ENCODE results near the gene MAP3K1. TPM values are rescaled to one million over a fixed set of nuclear protein-coding genes. Genes with fewer than 3 reads are reported as not detected.

The MAP3K1 gene
- total RNA-seq, 2 donors from 2014 or later: 21.4 to 22.6 TPM

- WGBS, 2 donors: 18 to 22% methylated on average over 4 of the region's 4 CpGs
- H3K27me3 ChIP-seq: no peaks in the 10 kb centered on the region
- ATAC-seq: peak; percentile 54
- no peak overlapping the region for H3K4me3 ChIP-seq
- H3K36me3 ChIP-seq (replicated peaks in 1 of 2; ENCODE audit: insufficient read depth in 1 of 2, low read depth in 2 of 2): no peaks in the 10 kb centered on the region
- peak in 1 of 4 donors; percentile 32 for DNase-seq
- H3K27ac ChIP-seq: peak overlapping the region in 3 of 4 donors; percentile 34 to 44 (median 38)
- no peaks in the 10 kb centered on the region for H3K9me3 ChIP-seq
- intact Hi-C loops (cut with DNase I): no loop called here
- peaks cover 76% of the 10 kb centered on the region for H3K4me1 ChIP-seq
- TF ChIP-seq POLR2A (IDR thresholded peaks at IDR 0.05) (no peak), CTCF (IDR thresholded peaks at IDR 0.05) (peak in 6 of 7 experiments; percentile 25 to 76 (median 67))
Measured at GRCh38 chr5:56838409-56839039, 23.2 kb downstream of the MAP3K1 start.

GRCh38 chr5:56839062-56839461 is 23.7 kb downstream of the MAP3K1 start:
- no peak for TF ChIP-seq CTCF (IDR thresholded peaks at IDR 0.05)

GRCh38 chr5:56840597-56840996 is 25.2 kb downstream of the MAP3K1 start:
- WGBS, 2 donors: 76 to 81% methylated on average over 7 of the region's 7 CpGs
- H3K27ac ChIP-seq: peak overlapping the region in 1 of 4 donors; percentile 9
- DNase-seq: no peak
- H3K9me3 ChIP-seq: no peaks in the 10 kb centered on the region
- H3K27me3 ChIP-seq: no peaks in the 10 kb centered on the region
- no peaks in the 10 kb centered on the region for H3K36me3 ChIP-seq (replicated peaks in 1 of 2; ENCODE audit: insufficient read depth in 1 of 2, low read depth in 2 of 2)
- peaks cover 78% of the 10 kb centered on the region for H3K4me1 ChIP-seq
- no peak for ATAC-seq
- intact Hi-C loops (cut with DNase I): loop anchor here (5.0 kb wide), 1 partner anchor 568 kb away; no protein-coding TSS in a partner anchor
- no peak for TF ChIP-seq POLR2A (IDR thresholded peaks at IDR 0.05)
- TF ChIP-seq CTCF (IDR thresholded peaks at IDR 0.05): no peak
- H3K4me3 ChIP-seq: no peak overlapping the region

More at GRCh38 chr5:56839062-56839461, 23.7 kb downstream of the MAP3K1 start:
- 69 to 76% methylated on average over 4 of the region's 4 CpGs for WGBS, 2 donors
- no peak for ATAC-seq
- Histone ChIP-seq H3K27me3 (no peaks in the 10 kb centered on the region), H3K4me1 (peaks cover 71% of the 10 kb centered on the region), H3K9me3 (no peaks in the 10 kb centered on the region), H3K4me3 (no peak overlapping the region), H3K36me3 (replicated peaks in 1 of 2; ENCODE audit: insufficient read depth in 1 of 2, low read depth in 2 of 2) (no peaks in the 10 kb centered on the region), H3K27ac (peak overlapping the region in 3 of 4 donors; percentile 34 to 44 (median 38))
- intact Hi-C loops (cut with DNase I): no loop called here
- no peak for DNase-seq

GRCh38 chr5:56845277-56845676 is 29.9 kb downstream of the MAP3K1 start:
- no peaks in the 10 kb centered on the region for H3K9me3 ChIP-seq
- H3K4me3 ChIP-seq: no peak overlapping the region
- WGBS, 2 donors: 32 to 41% methylated on average over 2 of the region's 2 CpGs
- TF ChIP-seq POLR2A (IDR thresholded peaks at IDR 0.05) (no peak), CTCF (IDR thresholded peaks at IDR 0.05) (no peak)
- H3K4me1 ChIP-seq: peaks cover 79% of the 10 kb centered on the region
- intact Hi-C loops (cut with DNase I): no loop called here
- DNase-seq: peak in 1 of 4 donors; percentile 21
- peak overlapping the region in 1 of 4 donors; percentile 11 for H3K27ac ChIP-seq
- H3K27me3 ChIP-seq: no peaks in the 10 kb centered on the region
- no peaks in the 10 kb centered on the region for H3K36me3 ChIP-seq (replicated peaks in 1 of 2; ENCODE audit: insufficient read depth in 1 of 2, low read depth in 2 of 2)
- ATAC-seq: no peak
